Smooth muscle cell of the brain vasculature (primary cell): ENCODE results near the gene DGKB.

Experiments
- DNase-seq: peaks from one replicate; pipeline ENCODE4 v3.0.0-alpha.2; 2012; ENCODE audit warnings: low read depth, low spot score

The DGKB gene

GRCh38 chr7:14389181-14389591, 513.4 kb downstream of the DGKB start:
- DNase-seq, result no peak

- no peak for DNase-seq
Observed at GRCh38 chr7:14385074-14385473, 517.5 kb downstream of the DGKB start.

GRCh38 chr7:14381936-14382335, 520.6 kb downstream of the DGKB start:
- DNase-seq, result no peak

- DNase-seq, result no peak
Observed at GRCh38 chr7:14381306-14381705, 521.2 kb downstream of the DGKB start.

- DNase-seq, result no peak
Observed at GRCh38 chr7:14380881-14381280, 521.7 kb downstream of the DGKB start.

GRCh38 chr7:14377646-14378266, 524.8 kb downstream of the DGKB start:
- no peak for DNase-seq

- no peak for DNase-seq
Observed at GRCh38 chr7:14376711-14377110, 525.8 kb downstream of the DGKB start.

- DNase-seq, result no peak
Observed at GRCh38 chr7:14375998-14376397, 526.6 kb downstream of the DGKB start.

- no peak for DNase-seq
Observed at GRCh38 chr7:14374336-14374735, 528.2 kb downstream of the DGKB start.

- DNase-seq, result no peak
Observed at GRCh38 chr7:14368285-14368684, 534.3 kb downstream of the DGKB start.

GRCh38 chr7:14351167-14351566, 551.4 kb downstream of the DGKB start:
- no peak for DNase-seq

- DNase-seq, result no peak
Observed at GRCh38 chr7:14341200-14341775, 561.3 kb downstream of the DGKB start.

GRCh38 chr7:14340393-14341074, 562.0 kb downstream of the DGKB start:
- DNase-seq, result no peak

GRCh38 chr7:14339861-14340260, 562.7 kb downstream of the DGKB start:
- no peak for DNase-seq

- DNase-seq, result no peak
Observed at GRCh38 chr7:14336256-14336655, 566.3 kb downstream of the DGKB start.

GRCh38 chr7:14332155-14332554, 570.4 kb downstream of the DGKB start:
- no peak for DNase-seq

GRCh38 chr7:14324767-14325166, 577.8 kb downstream of the DGKB start:
- no peak for DNase-seq

GRCh38 chr7:14322724-14323123, 579.8 kb downstream of the DGKB start:
- no peak for DNase-seq

- no peak for DNase-seq
Observed at GRCh38 chr7:14321947-14322346, 580.6 kb downstream of the DGKB start.

- DNase-seq, result no peak
Observed at GRCh38 chr7:14309432-14309831, 593.1 kb downstream of the DGKB start.

GRCh38 chr7:14305233-14305866, 597.2 kb downstream of the DGKB start:
- DNase-seq, result no peak

GRCh38 chr7:14303536-14303935, 599.0 kb downstream of the DGKB start:
- no peak for DNase-seq

- no peak for DNase-seq
Observed at GRCh38 chr7:14294637-14295036, 607.9 kb downstream of the DGKB start.
